ENCODE data around the gene MEF2C. TPM values are rescaled to one million over a fixed set of nuclear protein-coding genes. Genes with fewer than 3 reads are reported as not detected.
"Not testable (repeated sequence)": the region's sequence is repeated elsewhere in the genome, so short reads cannot be mapped to it uniquely, and the experiment has no call there.

The MEF2C gene
- total RNA-seq, 1 donor from 2014 or later: 0.33 TPM

GRCh38 chr5:88807327-88807726 lies 75.7 kb downstream of the MEF2C start:
- no peak for DNase-seq
- Mint-ChIP-seq H3K36me3 (ENCODE audit: low read depth) (no peaks in the 10 kb centered on the region), H3K4me3 (no peak overlapping the region), H3K27ac (no peak overlapping the region), H3K27me3 (peaks cover 3% of the 10 kb centered on the region), H3K9me3 (no peaks in the 10 kb centered on the region), H3K4me1 (no peaks in the 10 kb centered on the region)
- intact Hi-C loops (cut with micrococcal nuclease): no loop called here

DNA sequence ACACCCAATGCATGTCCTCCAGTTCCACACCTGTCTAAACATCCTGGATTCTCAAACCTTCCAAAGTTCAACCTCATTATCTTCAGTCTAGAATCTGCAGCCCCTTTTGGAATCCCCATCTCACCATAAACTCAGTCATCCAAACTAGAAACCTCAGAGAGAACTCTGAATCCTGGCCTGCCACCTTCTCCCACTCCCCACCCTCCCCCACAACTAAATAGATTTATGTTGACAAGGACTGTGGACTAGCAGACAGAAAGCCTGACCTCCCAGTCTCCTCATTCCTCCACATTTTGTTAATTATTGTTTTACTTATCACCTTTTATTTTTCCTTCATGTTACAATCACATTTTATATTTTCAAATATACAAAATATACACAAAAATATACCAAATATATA lies 76.6 kb downstream of the MEF2C start:
- Mint-ChIP-seq H3K36me3 (ENCODE audit: low read depth) (no peaks in the 10 kb centered on the region), H3K4me3 (no peak overlapping the region), H3K27ac (no peak overlapping the region), H3K27me3 (peaks cover 3% of the 10 kb centered on the region), H3K4me1 (no peaks in the 10 kb centered on the region), H3K9me3 (no peaks in the 10 kb centered on the region)
- no peak for DNase-seq
- intact Hi-C loops (cut with micrococcal nuclease): no loop called here

GRCh38 chr5:88805151-88805784 lies 77.7 kb downstream of the MEF2C start:
- no peak overlapping the region for H3K4me3 Mint-ChIP-seq
- peaks cover 3% of the 10 kb centered on the region for H3K27me3 Mint-ChIP-seq
- no peaks in the 10 kb centered on the region for H3K36me3 Mint-ChIP-seq (ENCODE audit: low read depth)
- no peaks in the 10 kb centered on the region for H3K4me1 Mint-ChIP-seq
- no peaks in the 10 kb centered on the region for H3K9me3 Mint-ChIP-seq
- intact Hi-C loops (cut with micrococcal nuclease): no loop called here
- H3K27ac Mint-ChIP-seq: no peak overlapping the region
- no peak for DNase-seq

DNA sequence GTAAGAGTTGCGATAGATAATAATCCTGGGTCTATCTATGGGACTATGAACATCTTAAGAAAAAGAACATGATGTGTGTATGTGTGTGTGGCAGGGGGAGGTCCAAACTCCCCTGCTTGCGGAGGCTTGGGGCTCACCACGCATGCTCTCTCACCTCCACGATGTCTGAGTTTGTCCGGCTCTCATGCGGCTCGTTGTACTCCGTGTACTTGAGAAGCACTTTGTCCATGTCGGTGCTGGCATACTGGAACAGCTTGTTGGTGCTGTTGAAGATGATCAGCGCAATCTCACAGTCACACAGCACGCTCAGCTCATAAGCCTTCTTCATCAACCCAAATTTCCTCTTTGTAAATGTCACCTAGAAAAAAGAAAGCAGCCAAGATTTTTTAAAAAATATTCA lies 78.5 kb downstream of the MEF2C start:
- Mint-ChIP-seq H3K4me1 (no peaks in the 10 kb centered on the region), H3K4me3 (no peak overlapping the region), H3K9me3 (no peaks in the 10 kb centered on the region), H3K27ac (no peak overlapping the region), H3K36me3 (ENCODE audit: low read depth) (no peaks in the 10 kb centered on the region), H3K27me3 (peaks cover 3% of the 10 kb centered on the region)
- DNase-seq: no peak
- intact Hi-C loops (cut with micrococcal nuclease): no loop called here

- peaks cover 2% of the 10 kb centered on the region for H3K27me3 Mint-ChIP-seq
- intact Hi-C loops (cut with micrococcal nuclease): no loop called here
- no peak overlapping the region for H3K27ac Mint-ChIP-seq
- no peaks in the 10 kb centered on the region for H3K4me1 Mint-ChIP-seq
- no peak overlapping the region for H3K4me3 Mint-ChIP-seq
- DNase-seq: no peak
- no peaks in the 10 kb centered on the region for H3K9me3 Mint-ChIP-seq
- H3K36me3 Mint-ChIP-seq (ENCODE audit: low read depth): no peaks in the 10 kb centered on the region
Measured at GRCh38 chr5:88803309-88803708, 79.7 kb downstream of the MEF2C start.

DNA sequence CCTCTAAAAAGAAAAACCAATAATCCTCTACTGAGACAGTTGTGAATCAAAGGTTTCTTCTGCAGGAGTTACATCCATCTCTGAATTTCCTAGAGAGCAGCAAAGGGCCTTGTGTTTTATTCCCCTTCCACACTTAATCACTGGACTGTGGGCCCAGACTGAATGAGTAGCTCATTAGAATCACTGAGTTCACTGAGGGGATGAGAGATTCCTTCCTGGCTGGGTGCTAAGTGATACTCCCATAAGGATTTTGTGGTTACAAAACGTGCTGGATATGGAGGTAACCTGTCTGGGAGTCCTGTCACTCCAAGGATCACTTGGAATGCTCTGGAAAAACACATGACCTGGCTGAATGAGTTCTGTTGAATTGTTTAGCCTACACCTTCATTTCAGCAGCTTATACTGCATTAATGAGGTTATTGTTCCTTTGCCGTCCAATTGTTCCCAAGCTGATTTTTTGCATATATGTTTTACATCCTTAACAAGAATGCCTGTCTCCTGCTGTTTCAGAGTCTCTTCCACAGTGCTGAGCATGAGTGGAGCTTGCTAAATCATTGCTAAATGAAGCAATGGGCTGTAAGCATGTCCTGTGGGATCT lies 82.9 kb downstream of the MEF2C start:
- H3K4me3 Mint-ChIP-seq: no peak overlapping the region
- no peaks in the 10 kb centered on the region for H3K9me3 Mint-ChIP-seq
- DNase-seq: no peak
- H3K27ac Mint-ChIP-seq: no peak overlapping the region
- H3K27me3 Mint-ChIP-seq: no peaks in the 10 kb centered on the region
- no peaks in the 10 kb centered on the region for H3K4me1 Mint-ChIP-seq
- intact Hi-C loops (cut with micrococcal nuclease): no loop called here
- no peaks in the 10 kb centered on the region for H3K36me3 Mint-ChIP-seq (ENCODE audit: low read depth)

- H3K27me3 Mint-ChIP-seq; intact Hi-C loops (cut with micrococcal nuclease); H3K9me3 Mint-ChIP-seq; H3K36me3 Mint-ChIP-seq (ENCODE audit: low read depth); DNase-seq; H3K4me1 Mint-ChIP-seq; H3K4me3 Mint-ChIP-seq; H3K27ac Mint-ChIP-seq: not testable (repeated sequence)
Measured at GRCh38 chr5:88798933-88799332, 84.1 kb downstream of the MEF2C start.

DNA sequence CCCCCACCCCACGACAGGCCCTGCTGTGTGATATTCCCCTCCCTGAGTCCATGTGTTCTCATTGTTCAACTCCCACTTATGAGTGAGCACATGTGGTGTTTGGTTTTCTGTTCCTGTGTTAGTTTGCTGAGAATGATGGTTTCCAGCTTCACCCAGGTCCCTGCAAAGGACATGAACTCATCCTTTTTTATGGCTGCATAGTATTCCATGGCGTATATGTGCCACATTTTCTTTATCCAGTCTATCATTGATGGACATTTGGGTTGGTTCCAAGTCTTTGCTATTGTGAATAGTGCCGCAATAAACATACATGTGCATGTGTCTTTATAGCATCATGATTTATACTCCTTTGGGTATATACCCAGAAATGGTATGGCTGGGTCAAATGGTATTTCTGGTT lies 89.2 kb downstream of the MEF2C start:
- H3K36me3 Mint-ChIP-seq (ENCODE audit: low read depth); H3K27ac Mint-ChIP-seq; H3K4me3 Mint-ChIP-seq; H3K9me3 Mint-ChIP-seq; DNase-seq; intact Hi-C loops (cut with micrococcal nuclease); H3K4me1 Mint-ChIP-seq; H3K27me3 Mint-ChIP-seq: not testable (repeated sequence)

DNA sequence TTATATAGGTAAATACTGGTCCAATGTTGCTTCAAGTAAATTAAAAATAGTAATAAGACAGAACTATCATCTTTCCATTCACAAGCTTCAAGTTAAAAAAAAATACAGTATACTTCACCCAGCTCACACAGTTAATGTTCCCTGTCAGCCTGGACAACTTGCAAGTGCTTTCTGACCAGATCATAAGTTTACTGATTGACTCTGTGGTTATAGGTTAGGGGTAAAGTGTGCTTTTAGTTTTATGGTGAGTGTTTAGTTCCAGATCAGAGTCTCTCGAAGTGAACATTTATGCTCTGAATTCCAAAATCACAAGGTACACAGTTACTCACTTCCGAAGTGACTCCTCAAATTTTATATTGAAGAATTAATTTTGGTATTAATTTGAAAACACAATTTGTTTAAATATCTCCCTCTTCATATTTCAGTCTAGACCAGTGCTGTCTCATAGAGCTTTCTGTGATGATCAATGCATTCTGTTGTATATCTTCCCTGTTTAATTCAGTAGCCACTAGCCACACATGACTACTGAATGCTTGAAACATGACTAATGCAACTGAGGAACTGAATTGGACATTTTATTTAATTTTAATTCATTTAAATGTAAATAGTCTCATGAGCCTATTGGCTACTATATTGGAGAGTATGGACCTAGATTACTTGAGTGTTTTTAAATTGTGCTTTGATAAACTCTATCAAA lies 90.7 kb downstream of the MEF2C start:
- Mint-ChIP-seq H3K36me3 (ENCODE audit: low read depth) (no peaks in the 10 kb centered on the region), H3K4me3 (no peak overlapping the region)

DNA sequence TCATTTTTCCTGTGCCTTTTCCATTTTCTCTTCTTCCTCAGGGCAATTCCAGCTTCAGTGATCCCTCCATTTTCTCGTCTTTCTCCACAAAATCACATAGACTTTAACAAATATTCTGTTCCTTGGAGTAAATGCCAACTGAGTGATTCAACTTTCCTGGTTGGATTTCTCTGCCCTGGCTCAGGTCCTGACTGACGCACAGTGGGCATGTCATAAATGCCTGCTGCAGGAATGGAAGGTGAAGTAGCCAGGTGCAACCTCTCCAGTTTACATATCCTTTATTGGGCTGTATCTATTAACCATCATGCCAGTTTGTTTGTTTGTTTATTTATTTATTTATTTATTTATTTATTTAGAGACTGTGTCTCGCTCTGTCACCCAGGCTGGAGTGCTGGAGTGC lies 95.1 kb downstream of the MEF2C start:
- Mint-ChIP-seq H3K27me3 (no peaks in the 10 kb centered on the region), H3K4me3 (no peak overlapping the region), H3K9me3 (no peaks in the 10 kb centered on the region), H3K36me3 (ENCODE audit: low read depth) (no peaks in the 10 kb centered on the region), H3K4me1 (peaks cover 11% of the 10 kb centered on the region), H3K27ac (no peak overlapping the region)
- no peak for DNase-seq
- intact Hi-C loops (cut with micrococcal nuclease): no loop called here

More for the DNA sequence above, 90.7 kb downstream of the MEF2C start:
- Mint-ChIP-seq H3K9me3 (peaks cover 4% of the 10 kb centered on the region), H3K27me3 (no peaks in the 10 kb centered on the region), H3K27ac (no peak overlapping the region), H3K4me1 (no peaks in the 10 kb centered on the region)
- no peak for DNase-seq
- intact Hi-C loops (cut with micrococcal nuclease): no loop called here

GRCh38 chr5:88786789-88787188 lies 96.2 kb downstream of the MEF2C start:
- peaks cover 11% of the 10 kb centered on the region for H3K4me1 Mint-ChIP-seq
- no peak for DNase-seq
- no peaks in the 10 kb centered on the region for H3K27me3 Mint-ChIP-seq
- no peak overlapping the region for H3K27ac Mint-ChIP-seq
- intact Hi-C loops (cut with micrococcal nuclease): no loop called here
- no peaks in the 10 kb centered on the region for H3K9me3 Mint-ChIP-seq
- H3K4me3 Mint-ChIP-seq: no peak overlapping the region
- no peaks in the 10 kb centered on the region for H3K36me3 Mint-ChIP-seq (ENCODE audit: low read depth)

GRCh38 chr5:88785746-88786565 lies 97.0 kb downstream of the MEF2C start:
- no peak for DNase-seq
- H3K27me3 Mint-ChIP-seq: no peaks in the 10 kb centered on the region
- intact Hi-C loops (cut with micrococcal nuclease): loop anchor here (2.0 kb wide), 1 partner anchor 47 kb away; no protein-coding TSS in a partner anchor
- no peaks in the 10 kb centered on the region for H3K36me3 Mint-ChIP-seq (ENCODE audit: low read depth)
- H3K27ac Mint-ChIP-seq: no peak overlapping the region
- H3K9me3 Mint-ChIP-seq: no peaks in the 10 kb centered on the region
- H3K4me3 Mint-ChIP-seq: no peak overlapping the region
- H3K4me1 Mint-ChIP-seq: peaks cover 11% of the 10 kb centered on the region

- H3K27ac Mint-ChIP-seq: no peak overlapping the region
- H3K27me3 Mint-ChIP-seq: no peaks in the 10 kb centered on the region
- H3K9me3 Mint-ChIP-seq: no peaks in the 10 kb centered on the region
- H3K4me1 Mint-ChIP-seq: peaks cover 11% of the 10 kb centered on the region
- DNase-seq: no peak
- no peaks in the 10 kb centered on the region for H3K36me3 Mint-ChIP-seq (ENCODE audit: low read depth)
- H3K4me3 Mint-ChIP-seq: no peak overlapping the region
- intact Hi-C loops (cut with micrococcal nuclease): no loop called here
Measured at GRCh38 chr5:88782571-88782970, 100.4 kb downstream of the MEF2C start.

DNA sequence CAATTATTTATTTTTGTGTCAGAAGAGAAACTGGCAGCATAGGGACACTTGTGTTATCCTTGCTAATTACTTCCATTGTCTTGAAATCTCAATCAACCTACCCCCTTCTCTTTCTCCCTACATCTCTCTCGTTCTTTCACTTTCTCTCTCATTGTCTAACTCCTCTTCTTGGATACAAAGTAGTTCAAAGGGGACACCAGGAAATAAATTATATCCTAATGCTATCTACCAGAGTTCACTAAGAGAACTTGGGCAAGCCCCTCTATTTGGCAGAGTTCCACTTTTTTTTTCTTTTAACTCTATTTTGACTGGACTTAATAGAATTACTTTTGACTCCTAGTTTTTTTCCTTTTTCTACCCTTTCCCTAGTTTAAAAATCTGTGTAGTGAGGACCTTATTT lies 102.2 kb downstream of the MEF2C start:
- no peaks in the 10 kb centered on the region for H3K27me3 Mint-ChIP-seq
- intact Hi-C loops (cut with micrococcal nuclease): no loop called here

More for the DNA sequence above, 102.2 kb downstream of the MEF2C start:
- Mint-ChIP-seq H3K36me3 (ENCODE audit: low read depth) (no peaks in the 10 kb centered on the region), H3K4me3 (no peak overlapping the region), H3K9me3 (no peaks in the 10 kb centered on the region), H3K4me1 (peaks cover 7% of the 10 kb centered on the region), H3K27ac (no peak overlapping the region)
- DNase-seq: no peak

All from activated CD4-positive, alpha-beta T cell treated with anti-CD3 and anti-CD28 coated beads, Interleukin-2, amount 10 ng/mL, durations not matched to agents 24 days and 14 days (primary cell).